OCI-LY3 (cell line): Measurements from ENCODE around the gene ZNF319.

ENCODE experiments used
- EZH2phosphoT487 ChIP-seq: fragments of 200-600 bp; shearing (Covaris generic); IDR thresholded peaks from 2 replicates; pipeline ENCODE4 v1.6.1; 2018; ENCODE audit warnings: antibody characterized with exemption, mixed run types, low read depth
- TF ChIP-seq, protein P1 (sequence below): fragments of 200-600, 300-600 bp; sonication (generic); IDR thresholded peaks from 2 replicates; pipeline ENCODE4 v1.5.1; 2014; ENCODE audit warnings: antibody characterized with exemption, low read length, low read depth

GRCh38 chr16:57991551-57992059, 8.9 kb downstream of the ZNF319 start:
- TF ChIP-seq, protein P1, sequence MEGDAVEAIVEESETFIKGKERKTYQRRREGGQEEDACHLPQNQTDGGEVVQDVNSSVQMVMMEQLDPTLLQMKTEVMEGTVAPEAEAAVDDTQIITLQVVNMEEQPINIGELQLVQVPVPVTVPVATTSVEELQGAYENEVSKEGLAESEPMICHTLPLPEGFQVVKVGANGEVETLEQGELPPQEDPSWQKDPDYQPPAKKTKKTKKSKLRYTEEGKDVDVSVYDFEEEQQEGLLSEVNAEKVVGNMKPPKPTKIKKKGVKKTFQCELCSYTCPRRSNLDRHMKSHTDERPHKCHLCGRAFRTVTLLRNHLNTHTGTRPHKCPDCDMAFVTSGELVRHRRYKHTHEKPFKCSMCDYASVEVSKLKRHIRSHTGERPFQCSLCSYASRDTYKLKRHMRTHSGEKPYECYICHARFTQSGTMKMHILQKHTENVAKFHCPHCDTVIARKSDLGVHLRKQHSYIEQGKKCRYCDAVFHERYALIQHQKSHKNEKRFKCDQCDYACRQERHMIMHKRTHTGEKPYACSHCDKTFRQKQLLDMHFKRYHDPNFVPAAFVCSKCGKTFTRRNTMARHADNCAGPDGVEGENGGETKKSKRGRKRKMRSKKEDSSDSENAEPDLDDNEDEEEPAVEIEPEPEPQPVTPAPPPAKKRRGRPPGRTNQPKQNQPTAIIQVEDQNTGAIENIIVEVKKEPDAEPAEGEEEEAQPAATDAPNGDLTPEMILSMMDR: no peak
- no peak for TF ChIP-seq EZH2phosphoT487
